Measurements from ENCODE around the gene TCERG1. TPM values are rescaled to one million over a fixed set of nuclear protein-coding genes. Genes with fewer than 3 reads are reported as not detected.

Gene TCERG1
- total RNA-seq, 1 donor from 2014 or later, result 47.5 TPM

DNA sequence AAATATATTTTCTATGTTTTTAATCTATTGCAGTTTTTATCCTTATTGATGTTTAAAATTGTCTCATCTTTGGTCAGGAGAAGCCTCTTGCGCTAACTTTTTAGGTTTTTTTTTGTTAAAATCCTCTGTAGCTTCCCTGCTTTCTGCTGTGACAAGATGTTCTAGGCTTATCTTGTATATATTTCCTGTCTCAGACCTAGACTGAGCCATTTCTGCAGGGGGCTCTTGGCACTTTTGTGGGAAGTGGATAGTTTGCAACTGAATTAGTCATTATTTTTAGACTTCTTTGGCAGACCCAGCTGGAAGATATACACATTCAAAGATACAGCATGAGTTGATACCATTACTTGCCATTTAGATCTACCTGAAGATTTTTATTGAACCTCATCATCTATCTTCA is 28.8 kb downstream of the TCERG1 start:
- Histone ChIP-seq H3K4me3 (ENCODE audit: low read length in 3 of 3) (no peak overlapping the region), H3K4me1 (ENCODE audit: control insufficient read depth in 3 of 3, insufficient read depth in 3 of 3, low read length in 3 of 3) (no peaks in the 10 kb centered on the region), H3K9me3 (ENCODE audit: control insufficient read depth in 3 of 3, low read length in 3 of 3) (no peaks in the 10 kb centered on the region), H3K36me3 (ENCODE audit: control insufficient read depth in 3 of 3, insufficient read depth in 3 of 3, low read length in 3 of 3) (peaks cover 19 to 39% (median 38%) of the 10 kb centered on the region in 3 donors), H3K27me3 (ENCODE audit: control insufficient read depth in 3 of 3, insufficient read depth in 3 of 3, low read length in 3 of 3) (no peaks in the 10 kb centered on the region), H3K27ac (ENCODE audit: low read depth, low read length) (no peak overlapping the region), H3K9ac (ENCODE audit: low read depth in 1 of 3, low read length in 3 of 3) (no peak overlapping the region)

DNA sequence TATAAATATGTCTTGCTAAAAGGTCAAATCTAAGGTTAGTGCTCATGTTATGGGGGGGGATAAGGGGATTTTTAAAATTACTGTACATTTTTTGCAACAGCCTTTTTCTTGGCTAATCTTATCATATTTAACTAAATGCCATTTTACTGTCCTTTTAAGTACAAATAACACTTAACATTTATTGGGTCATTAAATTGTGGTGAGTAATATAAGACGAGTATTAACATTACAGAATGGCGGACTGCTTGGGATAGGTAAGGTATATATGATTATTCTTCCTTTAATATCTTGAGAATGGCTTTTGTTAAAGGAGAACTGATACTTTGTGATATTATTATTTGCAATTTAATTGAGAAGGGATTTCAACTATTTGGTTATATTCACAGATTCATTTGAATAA is 35.6 kb downstream of the TCERG1 start:
- Histone ChIP-seq H3K27ac (ENCODE audit: low read depth, low read length) (no peak overlapping the region), H3K9me3 (ENCODE audit: control insufficient read depth in 3 of 3, low read length in 3 of 3) (no peaks in the 10 kb centered on the region), H3K27me3 (ENCODE audit: control insufficient read depth in 3 of 3, insufficient read depth in 3 of 3, low read length in 3 of 3) (no peaks in the 10 kb centered on the region), H3K4me3 (ENCODE audit: low read length in 3 of 3) (no peak overlapping the region), H3K4me1 (ENCODE audit: control insufficient read depth in 3 of 3, insufficient read depth in 3 of 3, low read length in 3 of 3) (no peaks in the 10 kb centered on the region), H3K9ac (ENCODE audit: low read depth in 1 of 3, low read length in 3 of 3) (no peak overlapping the region), H3K36me3 (ENCODE audit: control insufficient read depth in 3 of 3, insufficient read depth in 3 of 3, low read length in 3 of 3) (peaks cover 8 to 46% (median 33%) of the 10 kb centered on the region in 3 donors)

DNA sequence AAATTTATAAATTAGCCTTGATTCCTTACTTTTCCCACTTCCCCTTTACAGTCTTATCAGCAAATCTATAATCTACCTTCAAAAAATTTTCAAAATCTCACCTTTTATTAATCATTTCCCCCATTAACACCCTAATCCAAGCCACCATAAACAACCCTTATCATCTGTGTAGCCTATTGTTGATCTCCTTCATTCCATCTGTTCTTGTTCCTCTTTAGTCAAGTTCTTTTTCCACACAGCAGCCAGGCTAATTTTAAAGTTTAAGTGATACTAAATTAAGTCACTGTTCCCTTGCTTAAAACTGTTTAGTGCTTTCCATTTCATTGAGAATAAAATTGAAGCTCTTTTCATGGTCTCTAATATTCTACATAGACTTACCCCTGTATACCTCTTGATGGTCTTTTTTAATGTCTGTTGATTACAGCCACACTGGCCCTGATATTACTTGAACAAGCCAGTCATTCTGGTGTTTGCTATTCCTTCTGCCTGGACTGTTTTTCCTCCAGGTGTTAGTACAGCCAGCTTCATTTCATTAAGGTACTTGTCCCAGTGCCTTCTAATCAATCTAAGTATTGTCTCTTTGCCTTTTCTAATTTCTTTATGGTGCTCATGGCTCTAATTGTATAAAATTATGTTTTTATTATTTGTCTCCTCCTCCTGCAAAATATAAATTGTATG is 37.7 kb downstream of the TCERG1 start:
- Histone ChIP-seq H3K9me3 (ENCODE audit: control insufficient read depth in 3 of 3, low read length in 3 of 3) (no peaks in the 10 kb centered on the region), H3K36me3 (ENCODE audit: control insufficient read depth in 3 of 3, insufficient read depth in 3 of 3, low read length in 3 of 3) (peaks cover 8 to 46% (median 33%) of the 10 kb centered on the region in 3 donors), H3K4me1 (ENCODE audit: control insufficient read depth in 3 of 3, insufficient read depth in 3 of 3, low read length in 3 of 3) (no peaks in the 10 kb centered on the region), H3K9ac (ENCODE audit: low read depth in 1 of 3, low read length in 3 of 3) (no peak overlapping the region), H3K4me3 (ENCODE audit: low read length in 3 of 3) (no peak overlapping the region), H3K27me3 (ENCODE audit: control insufficient read depth in 3 of 3, insufficient read depth in 3 of 3, low read length in 3 of 3) (no peaks in the 10 kb centered on the region), H3K27ac (ENCODE audit: low read depth, low read length) (no peak overlapping the region)

DNA sequence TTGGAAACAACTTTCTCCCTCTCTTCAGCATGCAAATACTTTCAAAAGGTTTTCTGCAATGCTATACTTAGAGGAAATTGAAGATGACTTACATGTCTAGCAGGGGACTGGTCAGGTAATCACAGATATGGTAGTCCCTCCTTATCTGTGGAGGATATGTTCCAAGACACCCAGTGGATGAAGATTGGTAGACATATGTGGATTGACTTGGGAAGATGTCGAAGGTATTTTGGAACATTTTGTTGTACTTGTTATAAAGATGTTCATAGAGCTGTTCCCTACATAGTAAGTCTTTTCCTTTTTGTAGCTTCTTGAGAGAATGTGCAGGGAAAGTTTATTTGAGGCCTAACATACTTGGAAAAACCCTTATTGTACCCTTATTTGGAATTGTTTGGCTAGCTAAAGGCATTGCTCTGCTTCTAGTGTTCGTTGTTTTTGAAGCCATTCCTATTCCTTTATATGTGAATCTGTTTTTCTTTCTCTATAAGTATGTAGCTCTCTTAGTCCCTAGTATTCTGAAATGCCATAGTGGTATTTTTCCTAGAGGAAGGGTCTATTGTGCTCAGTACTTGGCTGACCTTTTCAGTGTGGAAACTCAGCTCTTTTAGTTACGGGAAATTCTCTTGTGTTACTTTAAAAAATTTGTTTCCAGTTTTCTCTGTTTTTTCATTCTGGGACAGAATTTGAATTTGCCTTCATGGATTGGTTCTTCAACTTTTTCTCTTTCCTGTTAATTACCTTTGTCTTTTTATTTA is 43.1 kb downstream of the TCERG1 start:
- no peak overlapping the region for H3K4me3 ChIP-seq (ENCODE audit: low read length in 3 of 3)
- H3K9me3 ChIP-seq (ENCODE audit: control insufficient read depth in 3 of 3, low read length in 3 of 3), result no peaks in the 10 kb centered on the region
- H3K9ac ChIP-seq (ENCODE audit: low read depth in 1 of 3, low read length in 3 of 3), result no peak overlapping the region
- H3K36me3 ChIP-seq (ENCODE audit: control insufficient read depth in 3 of 3, insufficient read depth in 3 of 3, low read length in 3 of 3), result peaks cover 4 to 14% (median 13%) of the 10 kb centered on the region in 3 donors
- H3K4me1 ChIP-seq (ENCODE audit: control insufficient read depth in 3 of 3, insufficient read depth in 3 of 3, low read length in 3 of 3), result no peaks in the 10 kb centered on the region
- no peaks in the 10 kb centered on the region for H3K27me3 ChIP-seq (ENCODE audit: control insufficient read depth in 3 of 3, insufficient read depth in 3 of 3, low read length in 3 of 3)
- no peak overlapping the region for H3K27ac ChIP-seq (ENCODE audit: low read depth, low read length)

DNA sequence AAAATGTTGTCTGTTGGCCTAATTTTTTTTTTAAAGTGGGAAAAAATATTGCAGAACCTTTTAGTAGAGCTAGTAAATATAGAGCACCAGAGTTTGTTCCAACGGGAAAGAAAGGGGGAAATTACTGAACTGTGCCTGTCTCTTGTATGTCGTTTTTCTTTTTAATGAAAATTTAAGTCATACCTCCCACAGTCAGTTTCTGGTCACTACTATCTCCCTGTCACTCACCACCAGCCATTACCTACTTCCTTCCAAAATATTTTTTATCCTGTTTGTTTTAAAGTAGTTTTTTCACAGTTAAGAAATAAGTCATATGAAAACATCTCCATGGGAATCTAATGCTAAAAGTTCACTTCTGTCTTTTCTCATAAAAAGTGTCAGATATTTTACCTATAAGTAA is 47.5 kb downstream of the TCERG1 start:
- H3K9ac ChIP-seq (ENCODE audit: low read depth in 1 of 3, low read length in 3 of 3), result no peak overlapping the region
- H3K36me3 ChIP-seq (ENCODE audit: control insufficient read depth in 3 of 3, insufficient read depth in 3 of 3, low read length in 3 of 3), result peaks cover 2 to 12% (median 8%) of the 10 kb centered on the region in 3 donors
- H3K4me1 ChIP-seq (ENCODE audit: control insufficient read depth in 3 of 3, insufficient read depth in 3 of 3, low read length in 3 of 3), result no peaks in the 10 kb centered on the region
- H3K27ac ChIP-seq (ENCODE audit: low read depth, low read length), result no peak overlapping the region
- no peak overlapping the region for H3K4me3 ChIP-seq (ENCODE audit: low read length in 3 of 3)
- H3K9me3 ChIP-seq (ENCODE audit: control insufficient read depth in 3 of 3, low read length in 3 of 3), result no peaks in the 10 kb centered on the region
- H3K27me3 ChIP-seq (ENCODE audit: control insufficient read depth in 3 of 3, insufficient read depth in 3 of 3, low read length in 3 of 3), result no peaks in the 10 kb centered on the region

DNA sequence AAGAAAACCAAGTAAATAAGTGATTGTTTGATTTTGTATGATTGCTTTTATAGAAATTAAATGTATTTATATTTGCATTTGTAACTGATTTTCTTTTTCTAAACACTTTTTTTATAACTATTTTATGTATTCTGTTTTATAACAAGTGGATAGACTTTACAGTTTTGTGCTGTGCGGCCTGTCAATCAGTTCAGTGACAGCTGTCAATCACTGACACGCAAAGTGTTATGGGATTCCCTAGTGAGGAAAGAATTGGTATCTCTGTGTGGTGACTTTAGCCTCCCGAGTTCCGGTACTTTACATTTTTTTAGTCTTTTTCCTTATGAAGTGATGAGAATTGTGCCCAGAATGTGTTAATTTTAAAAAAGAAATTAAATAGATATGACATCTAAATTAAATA is 52.5 kb downstream of the TCERG1 start:
- H3K9me3 ChIP-seq (ENCODE audit: control insufficient read depth in 3 of 3, low read length in 3 of 3), result no peaks in the 10 kb centered on the region
- H3K27ac ChIP-seq (ENCODE audit: low read depth, low read length), result no peak overlapping the region
- H3K36me3 ChIP-seq (ENCODE audit: control insufficient read depth in 3 of 3, insufficient read depth in 3 of 3, low read length in 3 of 3), result peaks cover 2 to 12% (median 9%) of the 10 kb centered on the region in 3 donors
- no peak overlapping the region for H3K4me3 ChIP-seq (ENCODE audit: low read length in 3 of 3)
- H3K4me1 ChIP-seq (ENCODE audit: control insufficient read depth in 3 of 3, insufficient read depth in 3 of 3, low read length in 3 of 3), result no peaks in the 10 kb centered on the region
- H3K9ac ChIP-seq (ENCODE audit: low read depth in 1 of 3, low read length in 3 of 3), result no peak overlapping the region
- no peaks in the 10 kb centered on the region for H3K27me3 ChIP-seq (ENCODE audit: control insufficient read depth in 3 of 3, insufficient read depth in 3 of 3, low read length in 3 of 3)

DNA sequence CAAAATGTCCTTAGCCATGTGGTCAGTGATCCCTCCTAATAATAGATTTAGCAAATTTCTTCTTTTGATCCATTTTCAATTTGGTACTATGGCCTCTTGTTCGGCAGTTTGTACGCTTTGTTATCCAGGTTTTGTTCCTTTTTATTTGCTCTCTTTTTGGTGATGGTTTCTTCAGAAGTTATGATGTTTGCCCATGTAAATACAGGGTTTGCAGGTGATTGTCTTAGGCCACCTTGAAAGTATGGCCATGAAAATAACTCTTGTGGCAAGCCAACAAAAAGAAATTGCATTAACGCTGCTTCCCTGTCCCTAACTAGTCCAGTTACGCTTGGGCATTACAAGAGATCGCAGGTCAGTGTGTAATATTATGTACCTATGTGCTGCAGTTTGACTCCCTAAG is 60.3 kb downstream of the TCERG1 start:
- H3K27ac ChIP-seq (ENCODE audit: low read depth, low read length), result no peak overlapping the region
- no peaks in the 10 kb centered on the region for H3K27me3 ChIP-seq (ENCODE audit: control insufficient read depth in 3 of 3, insufficient read depth in 3 of 3, low read length in 3 of 3)
- H3K9me3 ChIP-seq (ENCODE audit: control insufficient read depth in 3 of 3, low read length in 3 of 3), result no peaks in the 10 kb centered on the region
- H3K9ac ChIP-seq (ENCODE audit: low read depth in 1 of 3, low read length in 3 of 3), result no peak overlapping the region
- peaks cover 15 to 58% (median 50%) of the 10 kb centered on the region in 3 donors for H3K36me3 ChIP-seq (ENCODE audit: control insufficient read depth in 3 of 3, insufficient read depth in 3 of 3, low read length in 3 of 3)
- H3K4me3 ChIP-seq (ENCODE audit: low read length in 3 of 3), result no peak overlapping the region
- no peaks in the 10 kb centered on the region for H3K4me1 ChIP-seq (ENCODE audit: control insufficient read depth in 3 of 3, insufficient read depth in 3 of 3, low read length in 3 of 3)

DNA sequence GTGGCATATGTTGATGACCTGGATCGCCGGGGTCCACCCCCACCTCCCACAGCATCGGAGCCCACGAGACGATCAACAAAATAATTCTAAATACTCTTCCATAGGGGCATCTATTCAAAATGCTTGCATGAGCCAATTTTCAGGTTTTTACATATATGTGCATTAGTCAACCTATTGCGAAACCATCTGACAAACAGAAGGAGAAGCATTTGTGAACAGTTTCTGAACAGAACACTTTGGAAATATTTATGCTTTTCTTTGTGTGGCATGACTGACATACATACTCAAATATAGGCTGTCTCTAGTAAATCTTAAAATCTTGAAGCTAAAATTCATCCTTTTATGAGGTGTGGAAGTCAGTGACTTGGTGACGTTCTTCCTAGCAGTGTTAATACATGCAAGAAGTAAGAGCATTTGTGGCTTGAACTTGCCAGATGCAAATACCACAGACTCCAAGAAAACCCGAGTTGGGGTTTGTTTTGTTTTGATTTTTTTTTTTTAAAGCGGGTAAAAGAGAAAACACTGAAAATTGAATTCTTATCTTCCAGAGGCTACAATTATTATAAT is 63.5 kb downstream of the TCERG1 start:
- Histone ChIP-seq H3K4me3 (ENCODE audit: low read length in 3 of 3) (no peak overlapping the region), H3K9me3 (ENCODE audit: control insufficient read depth in 3 of 3, low read length in 3 of 3) (no peaks in the 10 kb centered on the region), H3K27ac (ENCODE audit: low read depth, low read length) (no peak overlapping the region), H3K9ac (ENCODE audit: low read depth in 1 of 3, low read length in 3 of 3) (no peak overlapping the region), H3K36me3 (ENCODE audit: control insufficient read depth in 3 of 3, insufficient read depth in 3 of 3, low read length in 3 of 3) (peaks cover 15 to 42% (median 38%) of the 10 kb centered on the region in 3 donors), H3K27me3 (ENCODE audit: control insufficient read depth in 3 of 3, insufficient read depth in 3 of 3, low read length in 3 of 3) (no peaks in the 10 kb centered on the region), H3K4me1 (ENCODE audit: control insufficient read depth in 3 of 3, insufficient read depth in 3 of 3, low read length in 3 of 3) (no peaks in the 10 kb centered on the region)

DNA sequence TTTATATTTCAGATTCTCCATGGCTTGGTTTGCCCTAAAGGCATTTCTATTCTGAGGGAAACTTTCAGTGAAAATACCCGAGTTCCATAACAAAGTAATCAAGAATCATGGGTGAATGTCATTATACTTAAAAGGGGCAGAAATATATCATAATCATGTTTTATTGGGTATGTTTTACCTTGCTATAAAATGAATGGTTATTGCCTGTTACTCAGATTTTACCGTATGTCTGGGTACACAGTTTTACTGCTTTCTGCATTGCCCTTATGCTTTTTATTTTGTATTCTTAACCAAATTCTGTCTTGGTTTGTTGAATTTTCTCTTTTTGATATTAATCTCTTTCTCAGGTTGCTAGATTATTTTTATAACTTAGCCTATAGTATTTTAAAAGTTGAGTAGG is 66.3 kb downstream of the TCERG1 start:
- no peak overlapping the region for H3K27ac ChIP-seq (ENCODE audit: low read depth, low read length)
- no peak overlapping the region for H3K9ac ChIP-seq (ENCODE audit: low read depth in 1 of 3, low read length in 3 of 3)
- no peak overlapping the region for H3K4me3 ChIP-seq (ENCODE audit: low read length in 3 of 3)
- no peaks in the 10 kb centered on the region for H3K4me1 ChIP-seq (ENCODE audit: control insufficient read depth in 3 of 3, insufficient read depth in 3 of 3, low read length in 3 of 3)
- no peaks in the 10 kb centered on the region for H3K9me3 ChIP-seq (ENCODE audit: control insufficient read depth in 3 of 3, low read length in 3 of 3)
- H3K36me3 ChIP-seq (ENCODE audit: control insufficient read depth in 3 of 3, insufficient read depth in 3 of 3, low read length in 3 of 3), result peaks cover 8 to 30% (median 22%) of the 10 kb centered on the region in 3 donors
- H3K27me3 ChIP-seq (ENCODE audit: control insufficient read depth in 3 of 3, insufficient read depth in 3 of 3, low read length in 3 of 3), result no peaks in the 10 kb centered on the region

DNA sequence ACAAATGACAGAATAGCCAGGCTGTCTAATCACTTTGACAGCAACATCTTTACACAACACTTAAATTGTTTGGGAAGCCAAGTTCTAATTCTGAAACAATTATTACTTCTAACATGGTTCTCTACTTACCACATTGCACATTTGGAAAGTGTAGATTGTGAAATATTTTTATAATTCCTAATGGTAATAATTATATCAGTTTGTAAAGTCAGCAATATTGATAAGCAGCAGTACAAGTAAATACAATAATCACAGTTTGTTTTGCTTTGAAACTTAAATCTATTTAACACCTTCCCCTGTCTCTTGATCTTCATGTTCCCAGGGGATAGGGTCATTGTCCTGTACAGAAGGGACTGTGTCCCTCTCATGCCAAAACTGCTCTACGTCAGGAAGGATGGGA is 67.4 kb downstream of the TCERG1 start:
- H3K4me1 ChIP-seq (ENCODE audit: control insufficient read depth in 3 of 3, insufficient read depth in 3 of 3, low read length in 3 of 3), result no peaks in the 10 kb centered on the region

More for the DNA sequence above, 67.4 kb downstream of the TCERG1 start:
- Histone ChIP-seq H3K27ac (ENCODE audit: low read depth, low read length) (no peak overlapping the region), H3K27me3 (ENCODE audit: control insufficient read depth in 3 of 3, insufficient read depth in 3 of 3, low read length in 3 of 3) (no peaks in the 10 kb centered on the region), H3K36me3 (ENCODE audit: control insufficient read depth in 3 of 3, insufficient read depth in 3 of 3, low read length in 3 of 3) (peaks cover 8 to 21% (median 16%) of the 10 kb centered on the region in 3 donors), H3K9ac (ENCODE audit: low read depth in 1 of 3, low read length in 3 of 3) (no peak overlapping the region), H3K9me3 (ENCODE audit: control insufficient read depth in 3 of 3, low read length in 3 of 3) (no peaks in the 10 kb centered on the region), H3K4me3 (ENCODE audit: low read length in 3 of 3) (no peak overlapping the region)
